Loucy (cell line): ENCODE data around the gene MCF2L2.

Experiments
- CTCF ChIP-seq: fragments of 200-600 bp; sonication (generic); conservative IDR thresholded peaks from 2 replicates; pipeline ENCODE4 v1.5.1; 2014; ENCODE audit warnings: mild to moderate bottlenecking, antibody characterized with exemption, low read length
- EZH2phosphoT487 ChIP-seq: fragments of 200-600 bp; IDR thresholded peaks from 2 replicates; pipeline ENCODE4 v1.6.1; 2018; ENCODE audit warnings: antibody characterized with exemption, mild to moderate bottlenecking, moderate library complexity, borderline replicate concordance

DNA sequence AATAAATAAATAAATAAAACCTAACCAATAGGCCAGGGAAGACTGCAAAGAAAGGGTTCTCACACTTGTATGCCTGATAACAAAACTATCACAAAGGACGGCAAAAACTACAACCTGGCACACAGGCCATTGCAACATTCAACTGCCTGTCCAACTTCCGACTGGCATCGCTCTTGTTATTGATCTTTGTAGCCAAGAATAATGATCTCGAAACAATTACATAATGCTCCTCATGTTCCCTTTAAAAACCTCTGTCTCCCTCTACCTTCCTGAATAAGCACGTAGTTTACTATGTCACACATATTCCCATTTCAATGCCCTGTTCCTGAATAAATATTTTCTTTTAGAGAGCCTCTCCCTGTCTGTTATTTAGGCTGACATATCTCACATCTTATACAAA is 101.1 kb downstream of the MCF2L2 start:
- TF ChIP-seq CTCF (no peak), EZH2phosphoT487 (no peak)
